Bronchial epithelial cell (primary cell): Measurements from ENCODE around the gene SSTR5. TPM values are rescaled to one million over a fixed set of nuclear protein-coding genes. Genes with fewer than 3 reads are reported as not detected.

Experiments
- DNase-seq: peaks from one replicate; pipeline ENCODE4 v3.0.0-alpha.2; 2010; ENCODE audit warnings: low read depth
- FAIRE-seq: peaks from 2 replicates; lab custom pipeline; 2011; peaks lifted over from hg19 to GRCh38; lab: Jason Lieb, UNC
- H3K27me3 ChIP-seq: 2 replicates; pipeline ENCODE4 v1.5.1; 2011; ENCODE audit warnings: low read length; ENCODE audit not compliant: control insufficient read depth, insufficient read depth
- H3K36me3 ChIP-seq: 2 replicates; pipeline ENCODE4 v1.5.1; 2011; ENCODE audit warnings: low read length; ENCODE audit not compliant: control insufficient read depth, insufficient read depth
- H3K4me3 ChIP-seq: 2 replicates; pipeline ENCODE4 v1.5.1; 2011; ENCODE audit warnings: mild to moderate bottlenecking, low read depth, low read length, control low read depth
- total RNA-seq: library from RNA; depleted of rRNA; stranded (reverse); fragments of >200 nt; gene quantifications from 2 replicates; pipeline ENCODE4 v1.2.1, GENCODE V29; 2014
- TF ChIP-seq, protein P1 (sequence below): IDR thresholded peaks from 2 replicates; pipeline ENCODE4 v1.5.1; 2011; ENCODE audit warnings: mild to moderate bottlenecking, moderate library complexity, low read length, control low read depth, inconsistent platforms; ENCODE audit not compliant: insufficient read depth, severe bottlenecking

Gene SSTR5
- total RNA-seq, 1 donor from 2014 or later, result not detected

DNA sequence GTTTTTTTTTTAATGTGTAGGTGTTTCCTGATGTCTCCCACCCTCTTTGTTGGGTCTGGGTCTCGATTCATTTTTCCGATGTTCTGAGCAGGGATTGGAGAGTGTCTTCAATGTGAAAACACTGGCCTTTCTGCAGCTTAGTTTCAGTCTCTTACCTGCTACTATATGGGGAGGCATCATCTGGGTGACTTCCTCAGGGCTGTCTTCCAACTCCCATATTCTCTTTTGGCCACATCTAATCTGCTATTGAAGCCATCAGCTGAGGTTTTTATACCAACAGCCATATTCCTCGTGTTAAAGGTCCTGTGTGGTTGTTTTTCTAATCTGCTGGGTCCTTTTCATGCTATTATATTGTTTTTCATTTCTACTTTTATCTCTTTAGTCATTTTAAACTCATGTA lies 13.2 kb upstream of the SSTR5 start:
- DNase-seq, result no peak
- TF ChIP-seq, protein P1, sequence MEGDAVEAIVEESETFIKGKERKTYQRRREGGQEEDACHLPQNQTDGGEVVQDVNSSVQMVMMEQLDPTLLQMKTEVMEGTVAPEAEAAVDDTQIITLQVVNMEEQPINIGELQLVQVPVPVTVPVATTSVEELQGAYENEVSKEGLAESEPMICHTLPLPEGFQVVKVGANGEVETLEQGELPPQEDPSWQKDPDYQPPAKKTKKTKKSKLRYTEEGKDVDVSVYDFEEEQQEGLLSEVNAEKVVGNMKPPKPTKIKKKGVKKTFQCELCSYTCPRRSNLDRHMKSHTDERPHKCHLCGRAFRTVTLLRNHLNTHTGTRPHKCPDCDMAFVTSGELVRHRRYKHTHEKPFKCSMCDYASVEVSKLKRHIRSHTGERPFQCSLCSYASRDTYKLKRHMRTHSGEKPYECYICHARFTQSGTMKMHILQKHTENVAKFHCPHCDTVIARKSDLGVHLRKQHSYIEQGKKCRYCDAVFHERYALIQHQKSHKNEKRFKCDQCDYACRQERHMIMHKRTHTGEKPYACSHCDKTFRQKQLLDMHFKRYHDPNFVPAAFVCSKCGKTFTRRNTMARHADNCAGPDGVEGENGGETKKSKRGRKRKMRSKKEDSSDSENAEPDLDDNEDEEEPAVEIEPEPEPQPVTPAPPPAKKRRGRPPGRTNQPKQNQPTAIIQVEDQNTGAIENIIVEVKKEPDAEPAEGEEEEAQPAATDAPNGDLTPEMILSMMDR, result no peak
- no peaks in the 10 kb centered on the region for H3K36me3 ChIP-seq
- no peaks in the 10 kb centered on the region for H3K27me3 ChIP-seq
- FAIRE-seq, result no peak
- H3K4me3 ChIP-seq, result no peak overlapping the region

DNA sequence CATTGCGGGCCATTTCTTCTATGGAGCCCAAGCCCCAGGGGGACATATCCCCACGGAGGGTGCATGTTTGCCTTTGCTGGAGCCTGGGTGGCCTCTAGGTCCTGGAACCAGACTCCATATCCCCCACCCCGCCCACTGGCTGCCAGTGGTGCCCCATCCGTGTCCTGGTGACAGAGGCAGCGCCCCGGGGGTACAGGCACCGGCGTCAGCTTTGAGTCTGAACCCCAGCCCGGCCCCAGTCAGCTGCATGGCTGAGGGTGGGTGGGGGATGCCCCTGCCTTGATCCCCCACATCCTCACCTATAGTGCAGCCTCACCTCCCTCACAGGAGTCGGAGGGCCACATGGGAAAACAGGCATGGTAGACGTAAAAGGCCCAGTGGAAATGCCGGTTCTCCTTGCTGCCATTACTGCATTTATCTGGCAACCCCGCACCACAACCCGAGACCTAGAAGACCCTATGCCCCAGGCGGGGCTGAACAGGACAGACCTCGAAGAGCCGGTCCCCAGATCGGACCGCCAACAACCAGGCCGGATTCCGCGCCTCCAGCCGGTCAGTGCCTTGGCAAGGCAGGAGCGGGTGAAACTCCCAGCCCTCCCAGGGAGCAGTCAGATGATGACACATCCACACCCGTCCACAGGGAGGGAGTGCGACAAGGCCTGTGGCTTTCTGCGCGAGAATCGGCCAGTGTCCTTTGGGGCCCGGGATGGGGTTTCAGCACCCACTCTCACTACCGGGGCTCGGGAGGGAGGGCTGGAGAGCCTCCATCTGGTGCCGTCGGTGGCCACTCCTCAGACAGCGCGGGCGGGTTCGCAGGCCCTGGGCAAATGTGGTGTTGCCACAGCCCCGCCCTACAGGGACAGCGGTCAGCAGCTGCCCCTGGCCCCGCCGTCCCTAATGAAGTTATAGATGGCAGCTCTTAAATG lies 11.9 kb upstream of the SSTR5 start:
- TF ChIP-seq, protein P1, result no peak
- DNase-seq (no peak), FAIRE-seq (no peak)
- no peak overlapping the region for H3K4me3 ChIP-seq
- no peaks in the 10 kb centered on the region for H3K36me3 ChIP-seq
- no peaks in the 10 kb centered on the region for H3K27me3 ChIP-seq

DNA sequence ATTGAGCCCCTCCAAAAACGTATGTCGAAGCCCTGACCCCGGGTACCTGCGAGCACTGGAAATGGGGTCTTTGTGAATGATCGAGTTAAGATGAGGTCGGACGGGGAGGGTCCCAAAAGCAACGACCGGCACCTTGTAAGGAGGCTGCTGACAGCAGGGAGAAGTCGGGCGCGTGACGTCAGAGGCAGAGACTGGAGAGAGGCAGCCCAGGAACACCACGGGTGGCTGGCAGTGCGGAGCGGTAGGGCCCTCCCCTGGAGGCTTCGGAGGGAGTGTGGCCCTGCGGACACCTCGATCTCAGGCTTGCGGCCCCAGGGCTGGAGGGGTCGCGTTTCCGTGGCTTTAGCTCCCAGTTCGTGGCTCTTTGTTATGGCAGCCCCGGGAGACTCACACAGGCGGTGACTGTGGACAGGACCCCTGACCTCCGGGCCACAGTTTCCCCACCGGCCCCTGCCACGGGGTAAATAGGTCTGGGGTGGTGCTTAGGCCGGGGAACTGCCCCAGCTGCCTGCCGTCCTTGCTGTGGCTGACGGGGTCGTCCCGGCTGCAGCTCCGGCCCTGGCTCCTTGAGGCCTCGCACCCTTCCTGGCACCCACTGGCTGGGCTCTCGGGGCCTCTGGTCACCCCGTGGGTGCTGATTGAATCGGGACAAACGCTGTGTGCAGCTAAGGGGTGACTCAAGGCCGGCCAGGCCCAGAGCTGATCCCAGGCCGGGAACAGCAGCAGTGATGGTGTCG lies 10.6 kb upstream of the SSTR5 start:
- DNase-seq (no peak), FAIRE-seq (no peak)
- Histone ChIP-seq H3K36me3 (no peaks in the 10 kb centered on the region), H3K4me3 (no peak overlapping the region), H3K27me3 (no peaks in the 10 kb centered on the region)
- TF ChIP-seq, protein P1, result no peak

DNA sequence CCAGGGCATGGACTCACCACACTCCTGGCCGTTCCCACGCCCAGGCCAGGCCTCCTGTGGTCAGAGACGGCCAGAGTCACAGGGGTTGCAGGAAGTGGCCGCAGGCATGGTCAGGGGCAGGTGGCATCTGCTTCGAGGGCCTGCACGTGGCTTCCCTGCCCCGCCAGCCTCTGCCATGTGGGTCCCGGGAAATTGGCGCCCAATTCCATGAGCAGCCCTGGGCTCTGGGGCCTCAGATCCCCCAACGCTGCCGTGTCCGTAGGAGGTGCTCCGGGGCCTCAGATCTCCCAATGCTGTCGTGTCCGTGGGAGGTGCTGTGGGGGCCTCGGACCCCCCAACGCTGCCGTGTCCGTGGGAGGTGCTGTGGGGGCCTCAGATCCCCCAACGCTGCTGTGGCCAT lies 9.7 kb upstream of the SSTR5 start:
- H3K36me3 ChIP-seq, result no peaks in the 10 kb centered on the region
- FAIRE-seq (no peak), DNase-seq (no peak)
- TF ChIP-seq, protein P1, result no peak
- no peaks in the 10 kb centered on the region for H3K27me3 ChIP-seq
- no peak overlapping the region for H3K4me3 ChIP-seq

DNA sequence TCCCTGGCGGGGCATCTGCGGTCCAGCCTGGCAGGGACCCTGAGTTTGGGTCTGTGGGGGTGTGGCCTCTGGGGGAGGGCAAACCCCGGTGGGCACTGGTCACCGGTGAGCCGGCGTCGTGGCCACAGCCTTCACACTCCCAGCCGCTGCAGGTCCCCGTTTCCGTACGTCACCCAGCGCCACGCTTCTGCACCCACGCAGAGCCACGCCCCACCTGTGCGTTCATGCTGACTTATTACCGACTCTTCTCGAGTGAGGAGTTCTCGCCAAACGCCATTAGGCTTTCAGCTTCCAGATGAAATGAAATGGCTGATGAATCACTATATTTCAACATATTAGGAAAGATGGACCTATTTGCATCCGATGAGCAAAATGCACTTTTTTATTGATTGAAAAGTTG lies 8.8 kb upstream of the SSTR5 start:
- H3K4me3 ChIP-seq, result no peak overlapping the region
- no peaks in the 10 kb centered on the region for H3K36me3 ChIP-seq
- TF ChIP-seq, protein P1, result no peak
- no peak for FAIRE-seq
- DNase-seq, result no peak
- no peaks in the 10 kb centered on the region for H3K27me3 ChIP-seq
